GM12878 (cell line): Measurements from ENCODE around the gene PSMD13. TPM values are rescaled to one million over a fixed set of nuclear protein-coding genes. Genes with fewer than 3 reads are reported as not detected.

Source experiments
- ATAC-seq: fragments of 200-7000 bp; cut with Tn5 transposase; 3 replicates; pipeline ENCODE4 v1.9.1; 2020; ENCODE audit warnings: mild to moderate bottlenecking, moderate library complexity
- BruUV-seq: library from RNA; stranded (reverse); fragments of 400-500 nt; replicated peaks from 2 replicates; lab custom pipeline; 2021; lab: Mats Ljungman, UMichigan
- CTCF ChIA-PET: fragments of 300-600 bp; sonication (Branson Sonifier 250); formaldehyde crosslinking; extraction: SDS; loops from one replicate; lab custom pipeline; 2021; ENCODE audit warnings: inconsistent platforms; lab: Yijun Ruan, JAX
- POLR2A ChIA-PET: fragments of 350-600 bp; formaldehyde crosslinking; extraction: SDS; loops from one replicate; lab custom pipeline; 2021; ENCODE audit warnings: inconsistent platforms; lab: Charles Lee
- RAD21 ChIA-PET: fragments of 300-600 bp; sonication (Branson Sonifier 250); formaldehyde crosslinking; loops from one replicate; lab custom pipeline; 2023; ENCODE audit warnings: antibody characterized with exemption; ENCODE audit not compliant: unreplicated experiment; lab: Charles Lee
- SMC1A ChIA-PET: fragments of 300-600 bp; sonication (Branson Sonifier 250); formaldehyde crosslinking; loops from one replicate; lab custom pipeline; 2023; ENCODE audit not compliant: unreplicated experiment, uncharacterized antibody; lab: Charles Lee
- DNase-seq: peaks from one replicate; pipeline ENCODE4 v3.0.0-alpha.2; 2011; ENCODE audit warnings: low read depth, low spot score
- FAIRE-seq: peaks from 3 replicates; lab custom pipeline; 2011; peaks lifted over from hg19 to GRCh38; lab: Jason Lieb, UNC
- H2AFZ ChIP-seq: 2 replicates; pipeline ENCODE4 v1.6.0; 2011; ENCODE audit warnings: low read depth, low read length, control low read depth; ENCODE audit not compliant: control insufficient read depth
- H3K27ac ChIP-seq: 2 replicates; pipeline ENCODE4 v1.5.1; 2011; ENCODE audit warnings: control low read depth; ENCODE audit not compliant: control insufficient read depth, insufficient read depth
- H3K27me3 ChIP-seq, 2 experiments: replicated peaks in 1 of 2; 2 replicates each; pipeline versions ENCODE4 v1.6.0 to v1.6.1; 2011; ENCODE audit warnings: low read length in 1 of 2; ENCODE audit not compliant: control insufficient read depth in 2 of 2, insufficient read depth in 2 of 2
- H3K36me3 ChIP-seq, 2 experiments: 2 replicates each; pipeline ENCODE4 v1.5.1; 2011; ENCODE audit warnings: low read length in 1 of 2; ENCODE audit not compliant: control insufficient read depth in 2 of 2, insufficient read depth in 2 of 2
- H3K4me1 ChIP-seq: 2 replicates; pipeline ENCODE4 v1.6.1; 2011; ENCODE audit warnings: mild to moderate bottlenecking, low read length, moderate library complexity, mixed read lengths; ENCODE audit not compliant: control insufficient read depth, insufficient read depth
- H3K4me2 ChIP-seq: 2 replicates; pipeline ENCODE4 v1.6.0; 2011; ENCODE audit warnings: control low read depth; ENCODE audit not compliant: control insufficient read depth, insufficient read depth
- H3K4me3 ChIP-seq: fragments of 200-600 bp; sonication (generic); 2 replicates; pipeline ENCODE4 v1.5.1; 2016
- H3K79me2 ChIP-seq: 2 replicates; pipeline ENCODE4 v1.6.0; 2011; ENCODE audit warnings: low read length; ENCODE audit not compliant: control insufficient read depth, insufficient read depth
- H3K9ac ChIP-seq: 2 replicates; pipeline ENCODE4 v1.8.0; 2011; ENCODE audit warnings: low read length, control low read depth, mixed read lengths; ENCODE audit not compliant: control insufficient read depth, insufficient read depth
- H3K9me3 ChIP-seq: replicated peaks from 3 replicates; pipeline ENCODE4 v1.5.1; 2011; ENCODE audit warnings: mild to moderate bottlenecking, low read length; ENCODE audit not compliant: control insufficient read depth, insufficient read depth
- H4K20me1 ChIP-seq: 2 replicates; pipeline ENCODE4 v1.6.0; 2011; ENCODE audit not compliant: control insufficient read depth, insufficient read depth
- EGR1 ChIP-seq, 2 experiments: IDR thresholded peaks; 1 replicate in 1 of 2; 2 replicates in 1 of 2; pipeline ENCODE4 v1.6.1; 2011 to 2012; ENCODE audit warnings: low read depth in 2 of 2, low read length in 2 of 2, borderline replicate concordance in 1 of 2, mild to moderate bottlenecking in 1 of 2, moderate library complexity in 1 of 2
- HDGF ChIP-seq: fragments of 450-650 bp; IDR thresholded peaks from 2 replicates; pipeline ENCODE4 v1.6.1; 2016; ENCODE audit warnings: antibody characterized with exemption
- STAT1 ChIP-seq: fragments of 450-650 bp; conservative IDR thresholded peaks from 2 replicates; pipeline ENCODE4 v1.6.1; 2014; ENCODE audit warnings: antibody characterized with exemption, mild to moderate bottlenecking
- WGBS: methylation state at CpG from one replicate; pipeline ENCODE4 v1.1.6; 2016; ENCODE audit warnings: low lambda C conversion rate; ENCODE audit not compliant: insufficient replicate concordance, insufficient coverage; ENCODE audit errors: missing lambda C conversion rate; 5-methylcytosine and 5-hydroxymethylcytosine counted together
- in situ Hi-C: fragments of 300-500 bp; cut with MboI; formaldehyde crosslinking; loops from 9 replicates; pipeline ENCODE4 v1.14.3; 2018; ENCODE audit warnings: mixed read lengths
- intact Hi-C: fragments of 100-400 bp; cut with micrococcal nuclease; formaldehyde crosslinking; loops from one replicate; pipeline ENCODE4 v1.14.2; 2022; ENCODE audit not compliant: unreplicated experiment
- polyA plus RNA-seq, 11 experiments: library from polyadenylated mRNA; depleted of rRNA in 4 of 11; unstranded in 6 of 11; stranded (reverse) in 5 of 11; fragments of >200 nt; fragmentation: Nextera tagmentation in 4 of 11; fragmentation: Illumina TruSeq in 1 of 11; extraction: Ambion mirVana in 4 of 11; extraction: Trizol in 1 of 11; gene quantifications; 1 replicate in 1 of 11; 2 replicates in 10 of 11; pipeline versions ENCODE4 v1.2.1 to v1.2.3, GENCODE V29; 2011 to 2016; ENCODE audit warnings: inconsistent platforms in 2 of 11, missing spikeins in 2 of 11, low read depth in 1 of 11
- total RNA-seq, 4 experiments: library from RNA; depleted of rRNA in 3 of 4; stranded (reverse); fragments of >200 nt in 3 of 4; fragmentation: Illumina TruSeq in 1 of 4; extraction: Trizol in 1 of 4; gene quantifications; 2 replicates each; pipeline versions ENCODE4 v1.2.1 to v1.2.3, GENCODE V29; 2013 to 2021
- TF ChIP-seq, protein P1 (sequence below): fragments of 450-650 bp; IDR thresholded peaks from 2 replicates; pipeline ENCODE4 v1.6.1; 2017; ENCODE audit warnings: mild to moderate bottlenecking, moderate library complexity
- TF ChIP-seq, protein P2 (sequence below): IDR thresholded peaks from 2 replicates; pipeline ENCODE4 v1.6.1; 2011; ENCODE audit warnings: borderline replicate concordance, low read depth, mild to moderate bottlenecking, moderate library complexity, low read length; ENCODE audit not compliant: insufficient read depth, poor library complexity, severe bottlenecking
- TF ChIP-seq, protein P3 (sequence below): fragments of 450-650 bp; IDR thresholded peaks from 2 replicates; pipeline ENCODE4 v1.6.1; 2014; ENCODE audit warnings: mild to moderate bottlenecking

Gene PSMD13
- total and polyA plus RNA-seq, 10 of the 15 experiments (the other 5 are each of a cell fraction or from before 2014, with no cell fraction given): 141 to 303 (median 177) TPM

DNA sequence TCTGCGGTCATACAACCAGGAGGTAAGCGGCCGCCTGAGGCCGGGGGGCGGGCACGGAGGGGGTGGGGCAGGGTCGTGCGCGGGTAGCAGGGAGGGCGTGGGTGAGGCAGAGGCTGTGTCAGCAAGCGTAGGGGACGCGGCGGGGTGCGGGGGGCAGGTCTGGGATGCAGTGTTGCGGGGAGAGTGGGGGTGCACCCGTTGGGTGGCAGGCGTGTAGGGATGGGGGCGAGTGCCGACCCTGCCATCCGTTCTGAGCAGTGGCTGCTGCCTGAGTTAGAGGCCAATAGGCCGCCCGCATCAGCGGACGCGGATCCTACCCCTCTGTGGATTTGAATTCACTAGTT lies 27.9 kb upstream of the PSMD13 start:
- in situ Hi-C loops: loop anchor here (5.0 to 10.0 kb wide), 2 partner anchors 156 to 298 kb away; partner anchors contain the start of genes B4GALNT4 and RNH1
- ATAC-seq: peak; percentile 10
- CTCF ChIA-PET: interaction anchor here (1.1 to 2.5 kb wide), 2 partner anchors 8 to 42 kb away, joined by 4 to 8 read pairs; no protein-coding TSS in a partner anchor
- Histone ChIP-seq H3K9me3 (no peaks in the 10 kb centered on the region), H3K4me1 (peaks cover 27% of the 10 kb centered on the region), H3K9ac (peak overlapping the region; percentile 98), H3K36me3 (peaks cover 22 to 45% of the 10 kb centered on the region in 2 experiments), H3K4me2 (peak overlapping the region; percentile 90), H3K27ac (peak overlapping the region; percentile 97), H3K4me3 (peak overlapping the region; percentile 76), H3K79me2 (peaks cover 57% of the 10 kb centered on the region), H2AFZ (no peak overlapping the region), H3K27me3 (no peaks in the 10 kb centered on the region), H4K20me1 (peaks cover 8% of the 10 kb centered on the region)
- RAD21 ChIA-PET: interaction anchor here (2.5 kb wide), 1 partner anchor 59 kb away, joined by 9 read pairs; no protein-coding TSS in a partner anchor
- SMC1A ChIA-PET: interaction anchor here (0.6 kb wide), 1 partner anchor 308 kb away, joined by 3 read pairs; no protein-coding TSS in a partner anchor
- TF ChIP-seq, protein P1, sequence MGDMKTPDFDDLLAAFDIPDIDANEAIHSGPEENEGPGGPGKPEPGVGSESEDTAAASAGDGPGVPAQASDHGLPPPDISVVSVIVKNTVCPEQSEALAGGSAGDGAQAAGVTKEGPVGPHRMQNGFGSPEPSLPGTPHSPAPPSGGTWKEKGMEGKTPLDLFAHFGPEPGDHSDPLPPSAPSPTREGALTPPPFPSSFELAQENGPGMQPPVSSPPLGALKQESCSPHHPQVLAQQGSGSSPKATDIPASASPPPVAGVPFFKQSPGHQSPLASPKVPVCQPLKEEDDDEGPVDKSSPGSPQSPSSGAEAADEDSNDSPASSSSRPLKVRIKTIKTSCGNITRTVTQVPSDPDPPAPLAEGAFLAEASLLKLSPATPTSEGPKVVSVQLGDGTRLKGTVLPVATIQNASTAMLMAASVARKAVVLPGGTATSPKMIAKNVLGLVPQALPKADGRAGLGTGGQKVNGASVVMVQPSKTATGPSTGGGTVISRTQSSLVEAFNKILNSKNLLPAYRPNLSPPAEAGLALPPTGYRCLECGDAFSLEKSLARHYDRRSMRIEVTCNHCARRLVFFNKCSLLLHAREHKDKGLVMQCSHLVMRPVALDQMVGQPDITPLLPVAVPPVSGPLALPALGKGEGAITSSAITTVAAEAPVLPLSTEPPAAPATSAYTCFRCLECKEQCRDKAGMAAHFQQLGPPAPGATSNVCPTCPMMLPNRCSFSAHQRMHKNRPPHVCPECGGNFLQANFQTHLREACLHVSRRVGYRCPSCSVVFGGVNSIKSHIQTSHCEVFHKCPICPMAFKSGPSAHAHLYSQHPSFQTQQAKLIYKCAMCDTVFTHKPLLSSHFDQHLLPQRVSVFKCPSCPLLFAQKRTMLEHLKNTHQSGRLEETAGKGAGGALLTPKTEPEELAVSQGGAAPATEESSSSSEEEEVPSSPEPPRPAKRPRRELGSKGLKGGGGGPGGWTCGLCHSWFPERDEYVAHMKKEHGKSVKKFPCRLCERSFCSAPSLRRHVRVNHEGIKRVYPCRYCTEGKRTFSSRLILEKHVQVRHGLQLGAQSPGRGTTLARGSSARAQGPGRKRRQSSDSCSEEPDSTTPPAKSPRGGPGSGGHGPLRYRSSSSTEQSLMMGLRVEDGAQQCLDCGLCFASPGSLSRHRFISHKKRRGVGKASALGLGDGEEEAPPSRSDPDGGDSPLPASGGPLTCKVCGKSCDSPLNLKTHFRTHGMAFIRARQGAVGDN: no peak
- TF ChIP-seq EGR1 (IDR thresholded peaks at IDR 0.05; ENCODE audit: borderline replicate concordance in 1 of 2, low read depth in 2 of 2, low read length in 2 of 2) (peak in 1 of 2 experiments; percentile 44; a peak in 1 of 3 replicates), STAT1 (no peak), HDGF (no peak)
- TF ChIP-seq, protein P2, sequence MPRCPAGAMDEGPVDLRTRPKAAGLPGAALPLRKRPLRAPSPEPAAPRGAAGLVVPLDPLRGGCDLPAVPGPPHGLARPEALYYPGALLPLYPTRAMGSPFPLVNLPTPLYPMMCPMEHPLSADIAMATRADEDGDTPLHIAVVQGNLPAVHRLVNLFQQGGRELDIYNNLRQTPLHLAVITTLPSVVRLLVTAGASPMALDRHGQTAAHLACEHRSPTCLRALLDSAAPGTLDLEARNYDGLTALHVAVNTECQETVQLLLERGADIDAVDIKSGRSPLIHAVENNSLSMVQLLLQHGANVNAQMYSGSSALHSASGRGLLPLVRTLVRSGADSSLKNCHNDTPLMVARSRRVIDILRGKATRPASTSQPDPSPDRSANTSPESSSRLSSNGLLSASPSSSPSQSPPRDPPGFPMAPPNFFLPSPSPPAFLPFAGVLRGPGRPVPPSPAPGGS: peak; percentile 1
- TF ChIP-seq, protein P3, sequence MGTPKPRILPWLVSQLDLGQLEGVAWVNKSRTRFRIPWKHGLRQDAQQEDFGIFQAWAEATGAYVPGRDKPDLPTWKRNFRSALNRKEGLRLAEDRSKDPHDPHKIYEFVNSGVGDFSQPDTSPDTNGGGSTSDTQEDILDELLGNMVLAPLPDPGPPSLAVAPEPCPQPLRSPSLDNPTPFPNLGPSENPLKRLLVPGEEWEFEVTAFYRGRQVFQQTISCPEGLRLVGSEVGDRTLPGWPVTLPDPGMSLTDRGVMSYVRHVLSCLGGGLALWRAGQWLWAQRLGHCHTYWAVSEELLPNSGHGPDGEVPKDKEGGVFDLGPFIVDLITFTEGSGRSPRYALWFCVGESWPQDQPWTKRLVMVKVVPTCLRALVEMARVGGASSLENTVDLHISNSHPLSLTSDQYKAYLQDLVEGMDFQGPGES: no peak
- POLR2A ChIA-PET: interaction anchor here (1.0 to 2.5 kb wide), 3 partner anchors 21 to 233 kb away, joined by 3 to 12 read pairs (median 4); partner anchors contain the start of genes ANO9 and SIRT3
- intact Hi-C loops: loop anchor here (5.0 to 10.0 kb wide), 3 partner anchors 98 to 236 kb away; partner anchors contain the start of genes ANO9 and IFITM2
- WGBS: 3% methylated on average over 15 of the region's 26 CpGs
- no TSS peak for BruUV-seq
- no peak for FAIRE-seq
- DNase-seq: no peak
